AG09319 (cell line): ENCODE measurements around the gene SLC30A5.

Source experiments
- DNase-seq: peaks from one replicate; pipeline ENCODE4 v3.0.0-alpha.2; 2010; ENCODE audit warnings: low read depth; ENCODE audit errors: extremely low read depth
- CTCF ChIP-seq: IDR thresholded peaks from 2 replicates; pipeline ENCODE4 v1.5.1; 2011; ENCODE audit warnings: low read depth, mild to moderate bottlenecking, inconsistent platforms, low read length, moderate library complexity

The SLC30A5 gene

GRCh38 chr5:69152731-69153130, 58.9 kb downstream of the SLC30A5 start:
- no peak for DNase-seq
- TF ChIP-seq CTCF: no peak

GRCh38 chr5:69156456-69156855, 62.6 kb downstream of the SLC30A5 start:
- no peak for DNase-seq
- no peak for TF ChIP-seq CTCF

GRCh38 chr5:69158039-69158438, 64.2 kb downstream of the SLC30A5 start:
- TF ChIP-seq CTCF: no peak

GRCh38 chr5:69160651-69161050, 66.8 kb downstream of the SLC30A5 start:
- no peak for TF ChIP-seq CTCF
- DNase-seq: no peak

More at GRCh38 chr5:69158039-69158438, 64.2 kb downstream of the SLC30A5 start:
- no peak for DNase-seq

GRCh38 chr5:69166686-69167492, 73.1 kb downstream of the SLC30A5 start, which contains the start of gene CCNB1:
Gene CCNB1 (plus strand): TSS chr5:69167150. CDS start chr5:69167263, 113 bp downstream.
- TF ChIP-seq CTCF: no peak; the same call in 1 of the 2 replicates
- DNase-seq: peak; percentile 86

- no peak for DNase-seq
- no peak for TF ChIP-seq CTCF
These were observed 73.7 kb downstream of the SLC30A5 start for GRCh38 chr5:69167493-69167855.

GRCh38 chr5:69167929-69168328, 74.1 kb downstream of the SLC30A5 start:
- TF ChIP-seq CTCF: no peak
- no peak for DNase-seq
